ENCODE results near the gene WASHC1.
"Not testable (repeated sequence)": the region's sequence is repeated elsewhere in the genome, so short reads cannot be mapped to it uniquely, and the experiment has no call there.

- not testable (repeated sequence) for TF ChIP-seq CTCF, POLR2A (IDR thresholded peaks at IDR 0.05)
Measured at GRCh38 chr9:10653-11053, 18.6 kb downstream of the WASHC1 start.
